DND-41 (cell line): ENCODE measurements around the gene ZNF296.

ENCODE experiments used
- ATAC-seq: fragments of 200-7000 bp; cut with Tn5 transposase; 3 replicates; pipeline ENCODE4 v1.9.1; 2021; ENCODE audit warnings: low read depth; ENCODE audit not compliant: insufficient read depth
- DNase-seq: peaks from one replicate; pipeline ENCODE4 v3.0.0-alpha.2; 2020
- H2AFZ ChIP-seq: 2 replicates; pipeline ENCODE4 v1.6.0; 2012; ENCODE audit warnings: low read depth, low read length
- H3K27ac ChIP-seq: 2 replicates; pipeline ENCODE4 v1.5.1; 2012; ENCODE audit warnings: low read length, inconsistent platforms
- H3K27me3 ChIP-seq: fragments of 200-600 bp; sonication (generic); 2 replicates; pipeline ENCODE4 v1.6.0; 2012; ENCODE audit warnings: low read length, mild to moderate bottlenecking, inconsistent platforms; ENCODE audit not compliant: insufficient read depth, poor library complexity
- H3K36me3 ChIP-seq: 2 replicates; pipeline ENCODE4 v1.5.1; 2012; ENCODE audit warnings: low read length, inconsistent platforms; ENCODE audit not compliant: insufficient read depth
- H3K4me1 ChIP-seq: 2 replicates; pipeline ENCODE4 v1.5.1; 2012; ENCODE audit warnings: mild to moderate bottlenecking, low read length; ENCODE audit not compliant: insufficient read depth
- H3K4me2 ChIP-seq: 2 replicates; pipeline ENCODE4 v1.6.0; 2012; ENCODE audit warnings: mild to moderate bottlenecking, moderate library complexity, low read length, inconsistent platforms; ENCODE audit not compliant: insufficient read depth
- H3K4me3 ChIP-seq, 2 experiments: fragments of 200-600 bp in 1 of 2; shearing (Covaris generic) in 1 of 2; 2 replicates each; pipeline ENCODE4 v1.5.1; 2012 to 2016; ENCODE audit warnings: inconsistent platforms in 2 of 2, low read length in 2 of 2, mild to moderate bottlenecking in 2 of 2, low read depth in 1 of 2, moderate library complexity in 1 of 2
- H3K79me2 ChIP-seq: 2 replicates; pipeline ENCODE4 v1.6.0; 2012; ENCODE audit warnings: low read length, inconsistent platforms; ENCODE audit not compliant: insufficient read depth
- H3K9ac ChIP-seq: 2 replicates; pipeline ENCODE4 v1.6.0; 2012; ENCODE audit warnings: low read depth, mild to moderate bottlenecking, inconsistent platforms, low read length, moderate library complexity
- H3K9me3 ChIP-seq: 2 replicates; pipeline ENCODE4 v1.5.1; 2012; ENCODE audit warnings: low read length, moderate library complexity, mild to moderate bottlenecking, inconsistent platforms; ENCODE audit not compliant: insufficient read depth, severe bottlenecking
- H4K20me1 ChIP-seq: 2 replicates; pipeline ENCODE4 v1.6.0; 2012; ENCODE audit warnings: low read length; ENCODE audit not compliant: insufficient read depth
- EZH2 ChIP-seq: IDR thresholded peaks from 3 replicates; pipeline ENCODE4 v1.6.1; 2012; ENCODE audit warnings: borderline replicate concordance, low read depth, mild to moderate bottlenecking, moderate library complexity, low read length, inconsistent platforms; ENCODE audit not compliant: severe bottlenecking
- TF ChIP-seq, protein P1 (sequence below): IDR thresholded peaks from 2 replicates; pipeline ENCODE4 v1.5.1; 2012; ENCODE audit warnings: borderline replicate concordance, low read length, moderate library complexity, mild to moderate bottlenecking; ENCODE audit not compliant: poor library complexity, severe bottlenecking; ENCODE audit errors: extremely low read depth

Gene ZNF296

DNA sequence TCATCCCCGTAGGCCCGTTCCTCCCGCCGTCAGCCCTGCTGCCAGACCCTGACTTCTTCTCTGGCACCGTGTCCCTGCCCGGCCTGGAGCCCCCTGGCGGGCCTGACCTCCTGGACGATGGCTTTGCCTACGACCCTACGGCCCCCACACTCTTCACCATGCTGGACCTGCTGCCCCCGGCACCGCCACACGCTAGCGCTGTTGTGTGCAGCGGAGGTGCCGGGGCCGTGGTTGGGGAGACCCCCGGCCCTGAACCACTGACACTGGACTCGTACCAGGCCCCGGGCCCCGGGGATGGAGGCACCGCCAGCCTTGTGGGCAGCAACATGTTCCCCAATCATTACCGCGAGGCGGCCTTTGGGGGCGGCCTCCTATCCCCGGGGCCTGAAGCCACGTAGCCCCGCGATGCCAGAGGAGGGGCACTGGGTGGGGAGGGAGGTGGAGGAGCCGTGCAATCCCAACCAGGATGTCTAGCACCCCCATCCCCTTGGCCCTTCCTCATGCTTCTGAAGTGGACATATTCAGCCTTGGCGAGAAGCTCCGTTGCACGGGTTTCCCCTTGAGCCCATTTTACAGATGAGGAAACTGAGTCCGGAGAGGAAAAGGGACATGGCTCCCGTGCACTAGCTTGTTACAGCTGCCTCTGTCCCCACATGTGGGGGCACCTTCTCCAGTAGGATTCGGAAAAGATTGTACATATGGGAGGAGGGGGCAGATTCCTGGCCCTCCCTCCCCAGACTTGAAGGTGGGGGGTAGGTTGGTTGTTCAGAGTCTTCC is 38.7 kb downstream of the ZNF296 start:
- DNase-seq (no peak), ATAC-seq (no peak)
- Histone ChIP-seq H3K36me3 (peaks cover 31% of the 10 kb centered on the region), H3K4me3 (no peak overlapping the region), H3K79me2 (peaks cover 37% of the 10 kb centered on the region), H4K20me1 (peaks cover 30% of the 10 kb centered on the region), H2AFZ (no peak overlapping the region), H3K4me2 (no peak overlapping the region), H3K27me3 (no peaks in the 10 kb centered on the region), H3K4me1 (peaks cover 36% of the 10 kb centered on the region), H3K9ac (no peak overlapping the region), H3K9me3 (no peaks in the 10 kb centered on the region), H3K27ac (no peak overlapping the region)
- TF ChIP-seq, protein P1, sequence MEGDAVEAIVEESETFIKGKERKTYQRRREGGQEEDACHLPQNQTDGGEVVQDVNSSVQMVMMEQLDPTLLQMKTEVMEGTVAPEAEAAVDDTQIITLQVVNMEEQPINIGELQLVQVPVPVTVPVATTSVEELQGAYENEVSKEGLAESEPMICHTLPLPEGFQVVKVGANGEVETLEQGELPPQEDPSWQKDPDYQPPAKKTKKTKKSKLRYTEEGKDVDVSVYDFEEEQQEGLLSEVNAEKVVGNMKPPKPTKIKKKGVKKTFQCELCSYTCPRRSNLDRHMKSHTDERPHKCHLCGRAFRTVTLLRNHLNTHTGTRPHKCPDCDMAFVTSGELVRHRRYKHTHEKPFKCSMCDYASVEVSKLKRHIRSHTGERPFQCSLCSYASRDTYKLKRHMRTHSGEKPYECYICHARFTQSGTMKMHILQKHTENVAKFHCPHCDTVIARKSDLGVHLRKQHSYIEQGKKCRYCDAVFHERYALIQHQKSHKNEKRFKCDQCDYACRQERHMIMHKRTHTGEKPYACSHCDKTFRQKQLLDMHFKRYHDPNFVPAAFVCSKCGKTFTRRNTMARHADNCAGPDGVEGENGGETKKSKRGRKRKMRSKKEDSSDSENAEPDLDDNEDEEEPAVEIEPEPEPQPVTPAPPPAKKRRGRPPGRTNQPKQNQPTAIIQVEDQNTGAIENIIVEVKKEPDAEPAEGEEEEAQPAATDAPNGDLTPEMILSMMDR = no peak
- TF ChIP-seq EZH2 = no peak

DNA sequence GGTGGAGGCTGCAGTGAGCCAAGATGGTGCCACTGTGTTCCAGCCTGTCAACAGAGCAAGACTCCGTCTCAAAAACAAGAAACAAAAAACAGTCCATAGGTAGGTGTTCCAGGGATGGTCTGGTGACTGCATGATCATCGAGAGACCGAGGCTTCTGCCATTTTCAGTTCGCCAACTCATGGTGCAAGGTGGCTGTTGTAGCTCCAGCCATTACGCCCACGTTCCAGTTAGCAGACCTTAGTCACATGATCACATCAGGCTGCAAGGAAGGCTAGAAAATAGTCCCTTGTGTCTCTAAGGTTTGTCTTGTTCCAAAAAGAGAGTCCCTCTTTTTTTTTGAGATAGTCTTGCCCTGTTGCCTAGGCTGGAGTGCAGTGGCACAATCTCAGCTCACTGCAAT is 40.5 kb downstream of the ZNF296 start:
- H3K9ac ChIP-seq = no peak overlapping the region
- no peaks in the 10 kb centered on the region for H3K27me3 ChIP-seq
- no peak overlapping the region for H3K4me3 ChIP-seq
- peaks cover 20% of the 10 kb centered on the region for H3K79me2 ChIP-seq
- DNase-seq = no peak
- TF ChIP-seq, protein P1 = no peak
- no peak for TF ChIP-seq EZH2
- H3K27ac ChIP-seq = no peak overlapping the region
- H3K9me3 ChIP-seq = no peaks in the 10 kb centered on the region
- H3K4me1 ChIP-seq = peaks cover 21% of the 10 kb centered on the region
- no peak for ATAC-seq
- H2AFZ ChIP-seq = no peak overlapping the region
- H3K36me3 ChIP-seq = peaks cover 14% of the 10 kb centered on the region
- no peak overlapping the region for H3K4me2 ChIP-seq
- H4K20me1 ChIP-seq = peaks cover 15% of the 10 kb centered on the region

DNA sequence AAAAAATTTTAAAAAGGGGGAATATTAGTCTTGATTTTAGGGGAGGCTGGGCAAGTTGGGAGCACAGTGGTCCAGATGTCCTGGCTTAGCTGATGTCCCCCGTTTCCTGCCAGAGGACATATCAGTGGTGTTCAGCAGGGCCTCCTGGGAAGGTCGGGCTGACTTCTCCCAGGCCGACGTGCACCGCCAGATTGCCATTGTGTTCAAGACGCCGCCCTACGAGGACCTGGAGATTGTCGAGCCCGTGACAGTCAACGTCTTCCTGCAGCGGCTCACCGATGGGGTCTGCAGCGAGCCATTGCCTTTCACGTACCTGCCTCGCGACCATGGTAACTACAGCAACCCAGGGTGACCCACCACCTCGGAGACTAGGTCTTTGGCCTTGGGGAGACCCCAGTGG is 43.9 kb downstream of the ZNF296 start:
- Histone ChIP-seq H3K36me3 (no peaks in the 10 kb centered on the region; the same call in 1 of the 2 replicates), H3K27ac (no peak overlapping the region)

More for the DNA sequence above, 43.9 kb downstream of the ZNF296 start:
- Histone ChIP-seq H3K9ac (no peak overlapping the region), H3K9me3 (no peaks in the 10 kb centered on the region), H3K27me3 (no peaks in the 10 kb centered on the region), H2AFZ (no peak overlapping the region), H3K4me2 (no peak overlapping the region), H4K20me1 (no peaks in the 10 kb centered on the region), H3K4me1 (no peaks in the 10 kb centered on the region), H3K79me2 (no peaks in the 10 kb centered on the region), H3K4me3 (no peak overlapping the region)
- DNase-seq = no peak
- TF ChIP-seq EZH2 = no peak
- TF ChIP-seq, protein P1 = no peak
- ATAC-seq = no peak
